Skeletal muscle cell (primary cell): ENCODE results near the gene SYNPR.

Source experiments
- DNase-seq: peaks from one replicate; pipeline ENCODE4 v3.0.0-alpha.2; 2010; ENCODE audit warnings: low read depth
- H3K4me3 ChIP-seq: 2 replicates; pipeline ENCODE4 v1.5.1; 2011; ENCODE audit warnings: low read depth, mild to moderate bottlenecking, control low read depth, low read length, moderate library complexity

The SYNPR gene

GRCh38 chr3:63296249-63296648, 18.1 kb downstream of the SYNPR start:
- DNase-seq = no peak
- no peak overlapping the region for H3K4me3 ChIP-seq

GRCh38 chr3:63303238-63303637, 25.1 kb downstream of the SYNPR start:
- DNase-seq = no peak
- no peak overlapping the region for H3K4me3 ChIP-seq

GRCh38 chr3:63304421-63304820, 26.3 kb downstream of the SYNPR start:
- H3K4me3 ChIP-seq = no peak overlapping the region
- DNase-seq = no peak

- DNase-seq = no peak
Observed at GRCh38 chr3:63308072-63308471, 30.0 kb downstream of the SYNPR start.

GRCh38 chr3:63309768-63310167, 31.7 kb downstream of the SYNPR start:
- no peak for DNase-seq
- no peak overlapping the region for H3K4me3 ChIP-seq

More at GRCh38 chr3:63308072-63308471, 30.0 kb downstream of the SYNPR start:
- no peak overlapping the region for H3K4me3 ChIP-seq

- H3K4me3 ChIP-seq = no peak overlapping the region
- DNase-seq = no peak
Observed at GRCh38 chr3:63323766-63324165, 45.7 kb downstream of the SYNPR start.

GRCh38 chr3:63324621-63325020, 46.5 kb downstream of the SYNPR start:
- H3K4me3 ChIP-seq = no peak overlapping the region
- no peak for DNase-seq

GRCh38 chr3:63325386-63325785, 47.3 kb downstream of the SYNPR start:
- no peak for DNase-seq
- H3K4me3 ChIP-seq = no peak overlapping the region

GRCh38 chr3:63328365-63328764, 50.3 kb downstream of the SYNPR start:
- DNase-seq = peak; percentile 55
- H3K4me3 ChIP-seq = no peak overlapping the region

- no peak for DNase-seq
- H3K4me3 ChIP-seq = no peak overlapping the region
Observed at GRCh38 chr3:63331520-63331919, 53.4 kb downstream of the SYNPR start.

- no peak for DNase-seq
- H3K4me3 ChIP-seq = no peak overlapping the region
Observed at GRCh38 chr3:63333815-63334214, 55.7 kb downstream of the SYNPR start.

GRCh38 chr3:63338351-63338750, 60.2 kb downstream of the SYNPR start:
- no peak for DNase-seq
- H3K4me3 ChIP-seq = no peak overlapping the region

- DNase-seq = peak; percentile 97
- no peak overlapping the region for H3K4me3 ChIP-seq
Observed at GRCh38 chr3:63343674-63344073, 65.6 kb downstream of the SYNPR start.

GRCh38 chr3:63344661-63345060, 66.6 kb downstream of the SYNPR start:
- H3K4me3 ChIP-seq = no peak overlapping the region
- DNase-seq = no peak

GRCh38 chr3:63349583-63350573, 71.8 kb downstream of the SYNPR start:
- H3K4me3 ChIP-seq = no peak overlapping the region
- peak; percentile 25 for DNase-seq

- DNase-seq = peak; percentile 36
- no peak overlapping the region for H3K4me3 ChIP-seq
Observed at GRCh38 chr3:63351159-63352007, 73.3 kb downstream of the SYNPR start.

- no peak for DNase-seq
- H3K4me3 ChIP-seq = no peak overlapping the region
Observed at GRCh38 chr3:63352008-63352279, 73.8 kb downstream of the SYNPR start.

GRCh38 chr3:63353383-63353782, 75.3 kb downstream of the SYNPR start:
- peak; percentile 48 for DNase-seq
- no peak overlapping the region for H3K4me3 ChIP-seq

GRCh38 chr3:63354160-63354559, 76.1 kb downstream of the SYNPR start:
- no peak for DNase-seq

GRCh38 chr3:63355809-63356208, 77.7 kb downstream of the SYNPR start:
- DNase-seq = peak; percentile 83

More at GRCh38 chr3:63354160-63354559, 76.1 kb downstream of the SYNPR start:
- no peak overlapping the region for H3K4me3 ChIP-seq

More at GRCh38 chr3:63355809-63356208, 77.7 kb downstream of the SYNPR start:
- no peak overlapping the region for H3K4me3 ChIP-seq
